OCI-LY1 (cell line): ENCODE measurements around the gene PCP2.

Experiments
- H2AFZ ChIP-seq: fragments of 200-600 bp; sonication (generic), shearing (Covaris generic); 2 replicates; pipeline ENCODE4 v1.6.0; 2014; ENCODE audit warnings: antibody characterized with exemption, mild to moderate bottlenecking, low read length
- H3F3A ChIP-seq: fragments of 200-600 bp; sonication (generic), shearing (Covaris generic); 2 replicates; pipeline ENCODE4 v1.6.0; 2014; ENCODE audit warnings: mild to moderate bottlenecking, antibody characterized with exemption, low read length, moderate library complexity; ENCODE audit not compliant: insufficient read depth
- H3K27ac ChIP-seq: fragments of 200-600 bp; sonication (generic); 2 replicates; pipeline ENCODE4 v1.5.1; 2014; ENCODE audit warnings: low read length, mixed run types, mild to moderate bottlenecking, low read depth; ENCODE audit not compliant: poor library complexity, severe bottlenecking
- H3K27me3 ChIP-seq: fragments of 200-600 bp; sonication (generic); 2 replicates; pipeline ENCODE4 v1.6.0; 2014; ENCODE audit warnings: antibody characterized with exemption, mild to moderate bottlenecking, low read length, moderate library complexity; ENCODE audit not compliant: insufficient read depth
- H3K36me3 ChIP-seq: fragments of 200-600 bp; sonication (generic); 2 replicates; pipeline ENCODE4 v1.6.1; 2014; ENCODE audit warnings: mild to moderate bottlenecking, antibody characterized with exemption, low read length, moderate library complexity, mixed read lengths; ENCODE audit not compliant: insufficient read depth
- H3K4me1 ChIP-seq: fragments of 200-600 bp; sonication (generic); 2 replicates; pipeline ENCODE4 v1.5.1; 2014; ENCODE audit warnings: mild to moderate bottlenecking, low read length, moderate library complexity; ENCODE audit not compliant: insufficient read depth, severe bottlenecking
- H3K4me2 ChIP-seq: fragments of 200-600 bp; sonication (generic), shearing (Covaris generic); 2 replicates; pipeline ENCODE4 v1.6.1; 2014; ENCODE audit warnings: low read length
- H3K4me3 ChIP-seq: fragments of 200-600 bp; sonication (generic); 2 replicates; pipeline ENCODE4 v1.5.1; 2014; ENCODE audit warnings: low read length, low read depth, mild to moderate bottlenecking, mixed read lengths; ENCODE audit not compliant: poor library complexity, severe bottlenecking
- H3K79me2 ChIP-seq: fragments of 200-600 bp; shearing (Covaris generic); 2 replicates; pipeline ENCODE4 v1.6.1; 2016; ENCODE audit warnings: mixed run types, low read length, mixed read lengths; ENCODE audit not compliant: insufficient read depth
- H3K9ac ChIP-seq: fragments of 200-600 bp; sonication (generic), shearing (Covaris generic); 2 replicates; pipeline ENCODE4 v1.6.1; 2014; ENCODE audit warnings: mild to moderate bottlenecking, low read length, mixed read lengths
- H3K9me2 ChIP-seq: fragments of 200-600 bp; sonication (generic), shearing (Covaris generic); 2 replicates; pipeline ENCODE4 v1.6.1; 2014; ENCODE audit warnings: low read depth, mild to moderate bottlenecking, low read length, mixed read lengths
- H3K9me3 ChIP-seq: fragments of 200-600 bp; shearing (Covaris generic); 2 replicates; pipeline ENCODE4 v1.6.1; 2014; ENCODE audit warnings: low read length, mixed read lengths
- H4K20me1 ChIP-seq: fragments of 200-600 bp; sonication (generic), shearing (Covaris generic); 2 replicates; pipeline ENCODE4 v1.6.0; 2016; ENCODE audit warnings: mild to moderate bottlenecking, low read length; ENCODE audit not compliant: insufficient read depth
- EZH2 ChIP-seq: fragments of 200-600 bp; sonication (generic), shearing (Covaris generic); IDR thresholded peaks from 2 replicates; pipeline ENCODE4 v1.8.0; 2017; ENCODE audit warnings: borderline replicate concordance, mixed run types, mild to moderate bottlenecking, antibody characterized with exemption, low read length, moderate library complexity, mixed read lengths
- TF ChIP-seq, protein P1 (sequence below): fragments of 200-600 bp; sonication (generic), shearing (Covaris generic); IDR thresholded peaks from 2 replicates; pipeline ENCODE4 v1.5.1; 2017; ENCODE audit warnings: mild to moderate bottlenecking, antibody characterized with exemption, low read length, moderate library complexity, mixed read lengths

The PCP2 gene

DNA sequence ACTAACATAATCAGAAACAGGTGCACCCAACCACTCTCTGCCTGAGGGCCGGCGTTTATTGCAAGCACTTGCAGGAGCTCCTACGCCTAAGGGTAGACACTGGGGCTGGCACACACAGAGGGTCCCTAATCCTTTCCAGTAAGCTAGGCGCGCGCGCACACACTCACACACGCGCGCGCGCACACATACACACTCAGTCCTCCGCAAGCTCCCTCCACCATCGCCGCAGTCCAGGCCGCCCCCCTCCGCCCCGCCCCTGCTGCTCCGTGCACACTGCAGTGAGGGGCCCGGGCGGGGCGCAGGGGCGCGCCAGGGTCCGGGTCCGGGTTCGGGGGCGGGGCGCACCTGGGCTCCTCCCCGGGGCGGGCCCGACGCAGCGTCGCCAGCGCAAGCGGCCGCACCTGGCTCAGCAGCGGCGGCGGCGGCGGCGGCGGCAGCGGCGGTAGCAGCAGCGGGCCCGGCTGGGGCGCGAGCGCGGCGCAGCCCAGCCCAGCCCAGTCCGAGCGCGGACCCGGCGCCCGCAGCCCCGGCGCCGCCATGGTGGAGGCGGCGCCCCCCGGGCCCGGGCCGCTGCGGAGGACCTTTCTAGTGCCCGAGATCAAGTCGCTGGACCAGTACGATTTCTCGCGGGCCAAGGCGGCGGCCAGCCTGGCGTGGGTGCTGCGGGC is 37.9 kb downstream of the PCP2 start, which contains the start of gene CAMSAP3:
TSS of gene CAMSAP3 (plus strand) at position 398 of the 668 bp plus-strand sequence. CDS start at position 538, 140 bp downstream.
- H4K20me1 ChIP-seq, result no peaks in the 10 kb centered on the region
- peak within 1 kb of the TSS; percentile 35; the same call in 1 of the 2 replicates for H3K9ac ChIP-seq
- H3K4me2 ChIP-seq, result peak within 1 kb of the TSS; percentile 90

DNA sequence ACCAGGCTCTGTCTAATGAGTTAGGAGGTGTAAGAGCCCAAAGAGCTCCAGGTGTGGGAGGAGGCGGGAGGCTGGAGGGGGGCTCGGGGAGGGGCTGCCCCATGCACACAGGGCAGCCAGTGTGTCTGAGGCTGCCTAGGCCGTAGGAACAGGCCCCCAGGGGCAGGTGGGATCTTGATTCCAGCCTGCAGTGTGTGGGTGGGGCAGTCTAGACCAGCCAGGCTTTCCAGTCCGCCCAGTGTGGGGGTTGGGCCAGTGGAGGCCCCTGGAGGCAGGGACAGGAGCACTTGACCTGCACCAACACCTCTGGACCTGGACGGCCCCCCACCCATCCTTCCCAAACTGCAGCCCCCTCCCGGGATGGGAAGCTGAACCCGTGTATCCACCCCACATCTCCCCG is 43.3 kb downstream of the PCP2 start:
- Histone ChIP-seq H3K4me1 (no peaks in the 10 kb centered on the region), H2AFZ (no peak overlapping the region), H3F3A (no peaks in the 10 kb centered on the region), H3K4me3 (no peak overlapping the region), H3K9ac (no peak overlapping the region), H3K9me3 (no peaks in the 10 kb centered on the region), H3K27me3 (no peaks in the 10 kb centered on the region), H4K20me1 (no peaks in the 10 kb centered on the region), H3K4me2 (no peak overlapping the region), H3K27ac (no peak overlapping the region), H3K9me2 (no peaks in the 10 kb centered on the region), H3K79me2 (no peaks in the 10 kb centered on the region), H3K36me3 (no peaks in the 10 kb centered on the region)
- TF ChIP-seq, protein P1, sequence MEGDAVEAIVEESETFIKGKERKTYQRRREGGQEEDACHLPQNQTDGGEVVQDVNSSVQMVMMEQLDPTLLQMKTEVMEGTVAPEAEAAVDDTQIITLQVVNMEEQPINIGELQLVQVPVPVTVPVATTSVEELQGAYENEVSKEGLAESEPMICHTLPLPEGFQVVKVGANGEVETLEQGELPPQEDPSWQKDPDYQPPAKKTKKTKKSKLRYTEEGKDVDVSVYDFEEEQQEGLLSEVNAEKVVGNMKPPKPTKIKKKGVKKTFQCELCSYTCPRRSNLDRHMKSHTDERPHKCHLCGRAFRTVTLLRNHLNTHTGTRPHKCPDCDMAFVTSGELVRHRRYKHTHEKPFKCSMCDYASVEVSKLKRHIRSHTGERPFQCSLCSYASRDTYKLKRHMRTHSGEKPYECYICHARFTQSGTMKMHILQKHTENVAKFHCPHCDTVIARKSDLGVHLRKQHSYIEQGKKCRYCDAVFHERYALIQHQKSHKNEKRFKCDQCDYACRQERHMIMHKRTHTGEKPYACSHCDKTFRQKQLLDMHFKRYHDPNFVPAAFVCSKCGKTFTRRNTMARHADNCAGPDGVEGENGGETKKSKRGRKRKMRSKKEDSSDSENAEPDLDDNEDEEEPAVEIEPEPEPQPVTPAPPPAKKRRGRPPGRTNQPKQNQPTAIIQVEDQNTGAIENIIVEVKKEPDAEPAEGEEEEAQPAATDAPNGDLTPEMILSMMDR, result no peak
- TF ChIP-seq EZH2, result no peak

More for the DNA sequence above, 37.9 kb downstream of the PCP2 start, which contains the start of gene CAMSAP3:
- Histone ChIP-seq H3F3A (no peaks in the 10 kb centered on the region), H3K9me3 (no peaks in the 10 kb centered on the region), H3K4me3 (peak within 1 kb of the TSS; percentile 67), H3K27ac (no peak within 1 kb of the TSS), H3K4me1 (peaks cover 8% of the 10 kb centered on the region), H3K9me2 (no peaks in the 10 kb centered on the region), H3K27me3 (0 out of 2 replicates have a peak, but pooled peaks cover 8% of the 10 kb centered on the region), H3K36me3 (no peaks in the 10 kb centered on the region), H3K79me2 (no peaks in the 10 kb centered on the region), H2AFZ (no peak within 1 kb of the TSS)
- TF ChIP-seq, protein P1, result no peak
- TF ChIP-seq EZH2, result no peak

DNA sequence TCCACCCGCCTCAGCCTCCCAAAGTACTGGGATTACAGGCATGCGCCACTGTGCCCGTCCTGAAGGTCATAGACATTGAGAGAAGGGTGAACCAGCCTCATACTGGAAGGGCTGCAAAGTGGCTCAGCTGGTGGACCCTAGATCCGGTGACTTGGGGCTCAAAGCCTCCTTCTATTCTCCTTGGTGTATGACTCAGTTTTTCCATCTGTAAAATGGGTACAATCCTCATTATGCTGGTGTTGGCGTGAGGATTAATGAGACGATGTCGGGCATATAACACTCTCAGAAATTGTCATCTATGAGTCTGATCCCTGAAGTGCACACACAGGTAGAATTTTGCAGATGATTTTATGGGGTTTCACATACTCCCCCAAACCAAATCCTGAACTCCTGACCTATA is 43.7 kb downstream of the PCP2 start:
- H3K36me3 ChIP-seq, result no peaks in the 10 kb centered on the region
- TF ChIP-seq EZH2, result no peak
- TF ChIP-seq, protein P1, result no peak
- H3K9me3 ChIP-seq, result no peaks in the 10 kb centered on the region
- no peak overlapping the region for H3K4me3 ChIP-seq
- H3K27me3 ChIP-seq, result no peaks in the 10 kb centered on the region
- H3K9ac ChIP-seq, result no peak overlapping the region
- no peak overlapping the region for H3K4me2 ChIP-seq
- H2AFZ ChIP-seq, result no peak overlapping the region
- H3K9me2 ChIP-seq, result no peaks in the 10 kb centered on the region
- no peaks in the 10 kb centered on the region for H4K20me1 ChIP-seq
- H3K4me1 ChIP-seq, result no peaks in the 10 kb centered on the region
- no peaks in the 10 kb centered on the region for H3F3A ChIP-seq
- no peak overlapping the region for H3K27ac ChIP-seq
- H3K79me2 ChIP-seq, result no peaks in the 10 kb centered on the region
